GM18951 (cell line): ENCODE measurements around the gene CYREN.

Source experiments
- POLR2A ChIP-seq: IDR thresholded peaks from 4 replicates; pipeline ENCODE4 v1.6.1; 2011; ENCODE audit warnings: mild to moderate bottlenecking; ENCODE audit not compliant: insufficient read length, insufficient read depth; ENCODE audit errors: extremely low read depth
- in situ Hi-C: fragments of 300-500 bp; cut with MboI; formaldehyde crosslinking; loops from one replicate; pipeline ENCODE4 v1.12.0; 2022; ENCODE audit warnings: low sequenced_read_pairs, mixed read lengths, inconsistent platforms; ENCODE audit not compliant: unreplicated experiment

The CYREN gene

DNA sequence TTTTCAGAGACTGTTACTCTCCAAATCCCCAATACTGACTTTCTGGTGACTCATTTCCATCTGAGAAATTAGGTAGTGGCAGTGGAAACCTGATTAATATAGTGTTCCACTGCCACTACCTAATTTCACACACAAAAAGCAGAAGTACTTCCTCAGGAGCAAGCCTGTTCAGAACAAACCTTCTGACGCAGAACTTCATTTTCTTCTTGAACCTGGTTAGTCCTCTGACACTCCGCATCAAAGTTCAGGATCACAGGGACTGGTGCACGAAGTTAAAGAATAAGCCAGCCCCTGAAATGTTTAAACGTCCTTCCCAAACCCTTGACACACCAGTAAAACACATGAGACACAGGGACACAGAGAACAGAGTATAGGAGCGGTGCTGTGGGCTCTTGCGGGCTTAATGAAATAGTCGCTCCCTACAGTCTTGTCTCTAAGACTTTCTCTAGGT lies 36.5 kb upstream of the CYREN start:
- in situ Hi-C loops = no loop called here
- TF ChIP-seq POLR2A = no peak

DNA sequence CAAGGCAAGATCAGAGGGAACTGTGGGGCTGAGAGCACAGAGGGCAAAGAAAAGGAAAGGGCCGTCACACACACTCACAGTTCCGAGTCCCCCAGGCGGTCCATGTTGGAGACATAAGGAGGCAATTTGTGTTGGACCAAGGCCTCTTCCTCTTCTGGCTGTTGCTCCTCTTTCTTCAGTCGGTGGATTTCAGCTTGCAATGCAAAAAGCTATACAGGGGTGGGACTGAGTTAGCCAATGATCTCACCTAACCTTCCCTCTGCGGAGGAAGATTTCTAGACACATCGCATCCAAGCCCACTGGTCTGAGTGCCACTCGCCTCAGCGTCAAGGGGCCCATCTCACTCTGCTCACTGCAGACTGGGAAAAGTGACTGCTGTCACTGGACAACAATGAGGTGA lies 35.3 kb upstream of the CYREN start:
- TF ChIP-seq POLR2A = no peak
- in situ Hi-C loops = no loop called here

DNA sequence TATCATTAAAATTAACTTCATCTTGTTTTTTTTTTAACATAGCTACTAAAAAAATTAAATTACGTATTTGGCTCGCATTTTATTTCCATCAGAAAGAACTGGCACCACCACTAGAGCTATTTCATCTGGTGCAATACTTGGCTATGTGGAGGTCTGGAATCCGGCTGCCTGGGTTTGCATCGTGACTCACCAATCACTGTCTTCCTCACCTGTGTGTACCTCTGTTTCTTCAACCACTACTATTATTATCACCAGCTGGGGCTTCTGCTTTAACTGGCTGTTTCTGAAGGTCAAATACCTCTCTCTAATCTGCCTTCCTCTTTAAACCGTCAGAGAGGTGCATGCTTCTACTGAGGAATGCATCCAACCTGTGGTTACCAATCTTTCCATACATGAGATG lies 34.4 kb upstream of the CYREN start:
- no peak for TF ChIP-seq POLR2A

DNA sequence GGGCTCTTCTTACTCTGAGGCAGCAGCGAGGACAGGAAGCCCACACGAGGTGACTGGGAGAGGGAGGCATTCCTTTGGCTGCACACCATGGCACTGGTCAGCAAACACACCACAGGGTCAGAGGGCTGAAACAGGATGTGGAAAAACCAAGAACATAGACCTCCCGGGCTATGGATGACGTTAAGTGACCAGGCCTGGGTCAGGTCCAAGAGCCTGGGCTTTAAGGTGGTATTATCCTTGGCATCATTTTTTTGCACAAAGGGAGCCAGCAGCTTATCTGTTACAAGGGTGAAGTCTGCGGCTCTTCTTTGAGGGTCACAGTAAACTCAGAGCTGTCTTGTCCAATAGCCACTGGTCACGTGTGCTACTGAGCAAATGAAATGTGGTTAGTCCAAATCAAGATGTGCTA lies 33.8 kb upstream of the CYREN start:
- in situ Hi-C loops = no loop called here
- TF ChIP-seq POLR2A = no peak

More for the DNA sequence above, 34.4 kb upstream of the CYREN start:
- in situ Hi-C loops = no loop called here

DNA sequence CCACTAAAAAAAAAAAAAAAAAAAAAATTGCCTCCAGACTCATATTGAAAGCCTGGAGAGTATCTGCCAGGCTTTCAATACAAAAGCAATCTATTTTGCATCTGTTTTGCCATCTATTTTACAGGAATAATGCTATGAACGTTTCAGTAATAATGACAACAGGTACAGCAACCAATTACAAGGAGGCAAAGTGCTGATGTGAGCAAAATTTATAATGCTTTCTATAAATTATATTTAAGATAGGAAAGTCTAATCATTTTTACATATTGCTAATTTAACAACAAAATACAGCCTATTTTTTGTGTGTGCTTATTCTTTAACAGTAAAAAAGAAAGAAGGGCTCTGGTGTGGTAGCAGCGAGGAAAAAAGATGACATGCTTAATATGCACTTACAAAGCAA lies 30.8 kb upstream of the CYREN start:
- TF ChIP-seq POLR2A = no peak
- in situ Hi-C loops = no loop called here

DNA sequence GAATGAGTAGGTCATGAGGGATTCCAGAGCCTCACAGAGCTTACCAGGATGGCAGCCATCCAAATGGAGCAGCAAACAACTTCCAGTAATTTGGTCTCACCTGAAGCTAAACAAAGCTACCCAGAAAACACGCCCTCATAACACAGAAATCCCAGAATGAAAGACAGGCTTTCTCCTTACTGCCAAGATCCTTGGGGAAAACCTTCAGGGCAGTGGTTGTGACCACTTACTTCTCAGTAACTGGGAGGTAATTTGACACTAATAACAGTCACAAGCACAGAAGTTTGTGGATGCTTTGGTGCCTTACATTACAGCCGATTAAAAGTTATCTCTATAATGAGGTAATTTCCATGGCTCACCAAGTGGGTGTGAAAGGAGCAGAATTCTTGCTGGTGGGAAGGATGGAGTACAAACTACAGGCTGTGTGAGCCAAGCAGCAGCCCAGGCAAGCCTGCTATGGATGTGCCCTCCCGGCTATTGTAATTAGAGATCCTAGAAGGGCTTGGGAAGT lies 30.4 kb upstream of the CYREN start:
- no peak for TF ChIP-seq POLR2A
- in situ Hi-C loops = no loop called here

DNA sequence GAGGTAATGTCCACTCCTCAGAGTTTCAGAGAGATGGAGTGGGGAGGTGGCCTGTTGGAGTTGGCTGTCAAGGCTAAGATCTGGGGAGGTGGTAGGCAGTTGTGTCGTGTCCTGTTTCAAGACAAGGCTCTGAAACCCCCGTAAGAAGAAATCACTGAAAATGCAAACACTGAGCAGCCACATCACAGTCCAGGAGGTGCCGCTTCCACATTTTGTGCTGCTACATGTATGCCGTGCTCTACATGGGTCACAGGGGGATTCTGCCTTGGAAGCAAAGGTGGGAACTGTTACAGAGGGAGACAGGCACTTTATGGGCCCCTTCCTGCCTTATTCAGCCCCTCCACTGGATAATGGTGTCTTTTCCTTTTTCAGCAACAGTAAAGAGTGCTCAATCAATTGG lies 28.9 kb upstream of the CYREN start:
- no peak for TF ChIP-seq POLR2A
- in situ Hi-C loops = no loop called here

DNA sequence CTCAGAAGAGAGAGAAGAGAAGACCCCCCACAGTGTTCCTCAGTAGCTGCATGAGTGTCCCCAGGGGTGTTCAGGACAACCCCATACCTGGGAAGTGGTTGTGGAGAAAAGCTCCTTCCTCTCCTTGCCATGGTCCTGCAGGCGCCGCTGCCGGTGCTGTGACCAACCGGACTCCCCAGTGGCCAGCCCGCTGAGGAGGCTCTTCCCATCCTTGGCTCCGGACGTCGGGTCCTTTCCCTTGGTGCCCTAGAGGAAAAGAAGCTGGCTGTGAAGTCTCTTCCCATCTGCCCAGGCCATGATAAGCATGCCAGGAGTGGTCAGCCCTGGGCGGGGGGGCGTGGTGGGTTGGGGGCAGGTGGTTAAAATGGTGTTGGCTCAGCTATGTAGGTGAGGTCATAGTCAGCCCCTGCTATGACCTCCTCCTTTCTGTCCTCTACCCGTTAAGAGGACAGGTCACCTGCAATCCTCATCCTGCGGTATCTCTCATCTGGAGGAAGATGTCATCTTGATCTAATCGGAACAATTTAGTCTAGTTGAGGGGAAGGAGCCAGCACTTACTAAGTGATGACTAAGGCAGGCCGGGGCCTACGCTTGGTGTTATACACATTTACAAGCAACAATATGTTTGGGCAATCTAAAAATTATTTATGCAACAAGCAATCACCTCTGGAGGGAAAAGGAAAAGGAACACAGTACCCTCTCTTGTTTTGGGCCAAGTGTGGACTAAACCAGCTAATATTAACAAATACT lies 27.6 kb upstream of the CYREN start:
- in situ Hi-C loops = no loop called here
- TF ChIP-seq POLR2A = no peak

DNA sequence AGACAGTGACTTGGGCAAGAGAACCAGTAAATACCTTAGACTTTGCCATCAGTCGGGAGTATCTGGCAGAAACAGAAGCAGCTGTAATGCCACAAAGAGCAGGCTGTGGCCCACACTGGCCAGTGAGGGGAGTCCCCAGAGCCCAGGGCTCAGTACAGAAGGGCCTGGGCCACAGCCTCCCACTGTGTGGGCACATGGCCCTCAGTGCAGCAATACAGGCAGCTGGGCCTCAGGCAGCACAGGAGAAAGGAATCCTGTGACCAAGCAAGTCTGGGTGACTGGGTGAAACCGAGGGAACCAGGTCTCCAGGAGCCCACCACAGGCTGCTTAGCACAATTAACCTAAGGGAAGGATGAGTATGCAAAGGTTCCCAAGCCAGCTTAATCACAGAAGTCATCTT lies 26.8 kb upstream of the CYREN start:
- in situ Hi-C loops = no loop called here
- no peak for TF ChIP-seq POLR2A

DNA sequence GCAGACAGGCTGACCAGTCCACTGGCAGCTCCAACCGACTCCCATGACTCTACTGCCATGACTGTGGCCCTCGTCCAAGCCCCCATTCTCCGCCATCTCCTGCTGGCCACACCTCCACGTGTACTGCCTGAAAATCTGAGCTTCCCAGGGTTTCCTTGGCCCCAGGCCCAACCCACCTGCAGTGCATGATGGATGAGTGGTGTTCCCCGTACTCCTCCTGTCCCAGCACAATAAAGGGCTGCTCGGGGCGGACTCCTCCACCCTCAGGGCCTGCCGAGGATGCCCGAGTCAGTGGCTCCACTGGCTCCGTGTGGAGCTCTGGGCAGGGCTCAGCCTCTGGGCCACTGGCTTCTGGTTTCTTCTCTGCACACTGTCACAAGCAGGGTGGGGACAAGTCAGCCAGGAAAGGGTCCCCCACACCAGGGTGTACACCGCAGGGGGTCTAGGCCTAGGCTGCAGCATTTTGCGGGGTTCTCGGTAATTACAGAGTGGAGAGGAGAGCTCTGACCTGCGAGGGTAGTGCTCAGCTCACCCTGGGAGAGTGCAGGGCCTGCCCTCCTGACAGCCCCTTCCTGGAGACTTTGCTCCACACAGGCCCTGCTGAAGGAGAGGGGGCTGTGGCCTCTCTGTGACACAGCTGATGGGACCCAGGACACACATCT lies 25.6 kb upstream of the CYREN start:
- in situ Hi-C loops = no loop called here
- no peak for TF ChIP-seq POLR2A

DNA sequence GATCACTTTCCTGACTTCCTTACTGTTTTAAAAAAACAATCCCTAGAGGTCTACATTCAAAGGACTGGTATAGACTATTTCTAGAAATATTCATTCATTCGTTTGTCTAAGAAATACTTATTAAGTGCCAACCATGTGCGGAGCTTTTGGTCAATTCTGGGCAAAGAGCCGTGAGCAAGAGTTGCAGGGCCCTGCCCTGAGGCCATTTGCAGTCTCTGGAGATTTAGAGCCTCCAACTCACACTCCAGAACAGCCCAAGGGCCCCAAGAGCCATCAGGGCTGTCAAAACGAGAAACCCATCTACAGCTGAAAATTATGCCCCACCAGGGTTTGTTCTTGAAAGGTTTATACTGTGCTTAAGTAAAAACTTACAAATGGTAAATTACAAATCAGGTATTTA lies 24.6 kb upstream of the CYREN start:
- in situ Hi-C loops = no loop called here
- no peak for TF ChIP-seq POLR2A

DNA sequence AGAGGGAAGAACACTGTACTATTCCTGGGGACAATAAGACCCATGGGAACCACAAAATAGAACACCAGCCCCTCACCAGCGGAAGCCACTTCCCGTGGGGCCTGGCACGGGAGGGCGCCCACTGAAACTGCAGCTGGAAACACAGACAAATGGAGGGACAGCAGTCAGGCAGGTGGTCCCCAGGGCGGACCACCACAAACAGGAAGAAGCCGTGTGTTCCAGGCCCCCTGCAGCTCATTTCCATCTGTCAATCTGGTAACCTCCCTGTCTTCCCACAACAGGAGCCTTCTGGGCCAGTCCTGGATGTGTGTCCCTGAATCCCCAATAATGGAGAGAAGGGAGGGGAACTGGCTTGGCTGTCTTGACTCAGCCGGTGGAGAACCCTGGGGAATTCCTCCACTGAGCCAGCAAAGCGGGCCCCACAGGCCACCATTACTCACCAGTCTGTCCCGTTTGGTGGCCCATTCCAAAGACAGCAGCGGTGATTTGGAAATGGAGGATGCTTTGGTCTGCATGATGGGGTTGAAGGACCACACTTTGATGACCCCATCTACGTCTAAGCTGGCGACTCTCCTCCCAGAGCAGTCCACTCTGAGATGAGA lies 24.1 kb upstream of the CYREN start:
- TF ChIP-seq POLR2A = no peak
- in situ Hi-C loops = no loop called here

DNA sequence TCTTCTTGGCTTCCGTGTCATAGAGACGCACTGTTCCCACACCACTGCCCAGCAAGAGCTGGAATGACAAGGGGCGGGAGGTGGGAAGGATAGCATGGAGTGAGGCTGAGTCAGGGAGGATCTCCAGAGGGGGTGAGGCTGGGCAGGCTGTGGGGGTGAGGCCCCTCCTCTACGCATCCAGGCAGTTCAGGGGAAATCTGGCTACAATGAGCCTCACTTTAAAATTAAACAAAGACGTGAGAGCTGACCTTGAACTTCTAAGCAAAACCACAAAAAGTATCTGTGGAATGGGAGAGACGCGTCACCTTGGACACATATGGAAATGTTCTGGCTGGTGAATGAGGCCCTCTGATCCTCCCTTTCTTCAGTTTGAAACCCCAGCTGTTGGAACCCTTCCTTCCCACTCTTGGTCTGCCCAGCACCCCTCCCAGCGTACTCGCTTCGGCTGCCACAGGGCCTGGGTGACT lies 23.1 kb upstream of the CYREN start:
- in situ Hi-C loops = no loop called here

More for the DNA sequence above, 23.1 kb upstream of the CYREN start:
- no peak for TF ChIP-seq POLR2A
